OCI-LY3 (cell line): Measurements from ENCODE around the gene SPOCK1.

Experiments
- H2AFZ ChIP-seq: fragments of 200-600, 300-600 bp; shearing (Covaris generic); 2 replicates; pipeline ENCODE4 v1.6.0; 2014; ENCODE audit warnings: antibody characterized with exemption, low read depth, low read length
- H3K27ac ChIP-seq: fragments of 200-600, 300-600 bp; sonication (generic); 2 replicates; pipeline ENCODE4 v1.5.1; 2014; ENCODE audit warnings: mild to moderate bottlenecking, low read length, moderate library complexity, mixed read lengths
- H3K27me3 ChIP-seq: fragments of 200-600, 300-600 bp; sonication (generic); 2 replicates; pipeline ENCODE4 v1.6.1; 2014; ENCODE audit warnings: low read depth, low read length, mixed read lengths
- H3K36me3 ChIP-seq: fragments of 200-600, 300-600 bp; sonication (generic); replicated peaks from 2 replicates; pipeline ENCODE3; 2014; ENCODE audit warnings: low read depth, low read length, mixed read lengths
- H3K4me1 ChIP-seq: fragments of 300-600, 200-600 bp; sonication (generic); 2 replicates; pipeline ENCODE4 v1.6.1; 2014; ENCODE audit warnings: low read length, mixed read lengths
- H3K4me2 ChIP-seq: fragments of 200-600, 300-600 bp; sonication (generic); 2 replicates; pipeline ENCODE4 v1.6.1; 2014; ENCODE audit warnings: low read length, mixed read lengths
- H3K4me3 ChIP-seq: fragments of 300-600, 200-600 bp; sonication (generic); 2 replicates; pipeline ENCODE4 v1.5.1; 2014; ENCODE audit warnings: antibody characterized with exemption, mild to moderate bottlenecking, low read length, moderate library complexity
- H3K79me2 ChIP-seq: fragments of 300-600, 200-600 bp; shearing (Covaris generic); 2 replicates; pipeline ENCODE4 v1.6.1; 2014; ENCODE audit warnings: mild to moderate bottlenecking, low read length, mixed read lengths
- H3K9ac ChIP-seq: fragments of 300-600, 200-600 bp; shearing (Covaris generic); 2 replicates; pipeline ENCODE4 v1.6.0; 2014; ENCODE audit warnings: mild to moderate bottlenecking, low read length, moderate library complexity
- H3K9me3 ChIP-seq: fragments of 200-600, 300-600 bp; shearing (Covaris generic); 2 replicates; pipeline ENCODE4 v1.6.1; 2014; ENCODE audit warnings: low read length, mixed read lengths; ENCODE audit not compliant: insufficient read depth
- H4K20me1 ChIP-seq: fragments of 200-600, 300-600 bp; sonication (generic); 2 replicates; pipeline ENCODE4 v1.6.1; 2016; ENCODE audit warnings: low read length, mixed read lengths; ENCODE audit not compliant: insufficient read depth
- EZH2phosphoT487 ChIP-seq: fragments of 200-600 bp; shearing (Covaris generic); IDR thresholded peaks from 2 replicates; pipeline ENCODE4 v1.6.1; 2018; ENCODE audit warnings: antibody characterized with exemption, mixed run types, low read depth
- TF ChIP-seq, protein P1 (sequence below): fragments of 200-600, 300-600 bp; sonication (generic); IDR thresholded peaks from 2 replicates; pipeline ENCODE4 v1.5.1; 2014; ENCODE audit warnings: antibody characterized with exemption, low read length, low read depth

The SPOCK1 gene

DNA sequence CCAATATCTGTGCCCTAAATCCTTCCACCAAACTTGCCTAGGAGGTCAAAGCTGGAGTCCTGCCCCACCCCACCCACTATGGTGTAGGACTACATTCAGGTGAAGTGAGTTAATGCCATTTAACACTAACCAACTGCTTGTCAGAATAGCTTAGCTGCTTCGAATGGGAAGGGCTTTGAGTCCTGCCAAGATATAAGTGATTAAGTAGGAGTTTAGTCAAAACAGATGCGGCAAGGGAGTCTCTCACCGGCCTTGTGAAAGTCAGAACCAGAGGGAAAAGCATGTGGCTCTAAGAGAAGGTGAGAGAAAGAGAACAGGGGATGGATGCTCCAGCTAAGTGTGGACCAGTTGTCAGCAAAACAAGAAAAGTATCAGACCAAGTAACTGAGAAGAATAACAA is 132.6 kb downstream of the SPOCK1 start:
- Histone ChIP-seq H4K20me1 (no peaks in the 10 kb centered on the region), H3K9me3 (no peaks in the 10 kb centered on the region), H3K4me1 (no peaks in the 10 kb centered on the region), H2AFZ (no peak overlapping the region), H3K36me3 (no peaks in the 10 kb centered on the region), H3K27ac (no peak overlapping the region), H3K4me3 (no peak overlapping the region), H3K9ac (no peak overlapping the region), H3K79me2 (no peaks in the 10 kb centered on the region), H3K4me2 (no peak overlapping the region), H3K27me3 (no peaks in the 10 kb centered on the region)
- TF ChIP-seq, protein P1, sequence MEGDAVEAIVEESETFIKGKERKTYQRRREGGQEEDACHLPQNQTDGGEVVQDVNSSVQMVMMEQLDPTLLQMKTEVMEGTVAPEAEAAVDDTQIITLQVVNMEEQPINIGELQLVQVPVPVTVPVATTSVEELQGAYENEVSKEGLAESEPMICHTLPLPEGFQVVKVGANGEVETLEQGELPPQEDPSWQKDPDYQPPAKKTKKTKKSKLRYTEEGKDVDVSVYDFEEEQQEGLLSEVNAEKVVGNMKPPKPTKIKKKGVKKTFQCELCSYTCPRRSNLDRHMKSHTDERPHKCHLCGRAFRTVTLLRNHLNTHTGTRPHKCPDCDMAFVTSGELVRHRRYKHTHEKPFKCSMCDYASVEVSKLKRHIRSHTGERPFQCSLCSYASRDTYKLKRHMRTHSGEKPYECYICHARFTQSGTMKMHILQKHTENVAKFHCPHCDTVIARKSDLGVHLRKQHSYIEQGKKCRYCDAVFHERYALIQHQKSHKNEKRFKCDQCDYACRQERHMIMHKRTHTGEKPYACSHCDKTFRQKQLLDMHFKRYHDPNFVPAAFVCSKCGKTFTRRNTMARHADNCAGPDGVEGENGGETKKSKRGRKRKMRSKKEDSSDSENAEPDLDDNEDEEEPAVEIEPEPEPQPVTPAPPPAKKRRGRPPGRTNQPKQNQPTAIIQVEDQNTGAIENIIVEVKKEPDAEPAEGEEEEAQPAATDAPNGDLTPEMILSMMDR: no peak
- no peak for TF ChIP-seq EZH2phosphoT487

DNA sequence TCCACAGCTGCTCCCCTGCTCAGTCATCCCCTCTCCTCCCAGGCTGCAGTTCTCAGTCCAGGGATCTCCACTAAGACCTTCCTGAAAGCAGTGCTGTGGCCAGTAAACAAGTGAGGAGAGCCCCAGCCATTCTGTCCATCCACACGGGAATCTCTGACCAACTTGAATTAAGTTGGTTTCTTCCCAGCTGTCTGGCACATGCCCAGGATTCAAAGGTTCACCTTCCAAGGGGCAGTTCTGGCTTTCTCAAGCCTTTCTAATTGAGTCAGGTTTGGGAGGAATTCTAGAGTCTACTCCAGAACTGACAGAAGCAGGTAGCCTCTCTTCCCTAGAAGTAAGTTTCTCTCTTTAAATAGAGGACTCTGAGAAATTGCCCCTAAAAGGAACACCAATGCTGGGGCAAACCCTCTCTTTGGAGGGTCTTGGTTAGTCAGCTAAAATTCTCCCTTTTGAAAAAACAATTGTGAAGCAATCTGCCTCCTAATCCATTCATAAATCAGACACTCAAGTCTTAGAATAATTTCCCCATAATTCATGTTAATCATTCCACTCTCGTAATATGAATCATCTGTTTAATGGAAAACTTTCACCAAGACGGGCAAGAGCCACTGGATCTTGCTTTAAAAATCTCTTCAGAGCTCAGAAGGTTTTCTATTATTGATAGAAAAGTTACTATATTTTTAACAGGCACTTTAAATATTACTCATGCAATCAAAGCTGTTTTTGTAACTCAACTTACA is 133.8 kb downstream of the SPOCK1 start:
- H4K20me1 ChIP-seq: no peaks in the 10 kb centered on the region
- H3K36me3 ChIP-seq: no peaks in the 10 kb centered on the region
- no peaks in the 10 kb centered on the region for H3K79me2 ChIP-seq
- H2AFZ ChIP-seq: no peak overlapping the region
- no peak overlapping the region for H3K27ac ChIP-seq
- H3K4me1 ChIP-seq: no peaks in the 10 kb centered on the region
- TF ChIP-seq EZH2phosphoT487: no peak
- TF ChIP-seq, protein P1: no peak
- no peak overlapping the region for H3K9ac ChIP-seq
- H3K27me3 ChIP-seq: no peaks in the 10 kb centered on the region
- H3K9me3 ChIP-seq: no peaks in the 10 kb centered on the region
- no peak overlapping the region for H3K4me3 ChIP-seq
- H3K4me2 ChIP-seq: no peak overlapping the region

DNA sequence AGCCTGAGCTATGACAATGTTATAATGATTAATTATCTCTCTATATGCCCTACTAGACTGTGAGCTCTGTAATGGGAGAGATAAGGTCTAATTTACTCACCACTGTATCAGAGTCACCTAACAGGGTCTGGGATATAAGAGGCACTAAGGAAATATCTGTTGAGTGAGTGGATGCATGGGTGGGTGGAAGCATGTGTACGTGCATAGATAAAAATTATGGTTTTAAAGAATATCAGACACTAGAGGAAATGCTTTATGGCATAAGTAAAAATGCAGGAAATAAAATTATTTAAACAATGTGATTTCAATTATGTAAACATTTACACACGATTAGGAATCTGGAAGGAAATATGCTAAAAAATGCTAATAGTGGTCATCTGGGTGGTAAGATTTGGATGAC is 137.8 kb downstream of the SPOCK1 start:
- Histone ChIP-seq H3K27ac (no peak overlapping the region), H3K36me3 (no peaks in the 10 kb centered on the region), H3K4me2 (no peak overlapping the region), H3K9me3 (no peaks in the 10 kb centered on the region), H3K79me2 (no peaks in the 10 kb centered on the region), H2AFZ (no peak overlapping the region), H3K4me3 (no peak overlapping the region), H4K20me1 (no peaks in the 10 kb centered on the region), H3K9ac (no peak overlapping the region), H3K27me3 (no peaks in the 10 kb centered on the region), H3K4me1 (no peaks in the 10 kb centered on the region)
- TF ChIP-seq EZH2phosphoT487: no peak
- TF ChIP-seq, protein P1: no peak

DNA sequence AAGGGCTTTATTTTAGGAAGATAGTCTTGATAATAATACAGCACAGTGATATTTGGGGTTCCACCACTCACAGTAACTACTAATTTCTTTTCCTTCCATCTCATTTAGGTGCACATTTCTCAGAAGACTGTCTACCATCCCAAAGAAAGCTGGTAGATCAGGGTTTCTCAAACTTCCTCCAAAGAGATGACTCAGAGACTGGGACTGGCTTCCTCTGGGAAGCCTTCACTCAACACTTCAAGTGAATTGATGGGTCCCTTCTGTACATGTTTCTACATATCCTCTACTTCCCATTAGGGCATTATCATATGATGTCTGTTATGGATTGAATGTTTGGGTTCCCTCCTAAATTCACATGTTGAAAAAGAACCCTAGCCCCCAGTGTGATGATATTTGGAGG is 138.5 kb downstream of the SPOCK1 start:
- Histone ChIP-seq H3K4me1 (no peaks in the 10 kb centered on the region), H3K79me2 (no peaks in the 10 kb centered on the region), H3K36me3 (no peaks in the 10 kb centered on the region), H4K20me1 (no peaks in the 10 kb centered on the region), H3K9ac (no peak overlapping the region), H3K4me2 (no peak overlapping the region), H3K4me3 (no peak overlapping the region), H3K9me3 (no peaks in the 10 kb centered on the region), H3K27me3 (no peaks in the 10 kb centered on the region), H3K27ac (no peak overlapping the region), H2AFZ (no peak overlapping the region)
- TF ChIP-seq, protein P1: no peak
- no peak for TF ChIP-seq EZH2phosphoT487
